Mesodermal cell (in vitro differentiated cells): ENCODE measurements around the gene WTAP. TPM values are rescaled to one million over a fixed set of nuclear protein-coding genes. Genes with fewer than 3 reads are reported as not detected.

Experiments
- H3K27ac ChIP-seq: 2 replicates; pipeline ENCODE4 v1.7.0; 2013; ENCODE audit warnings: mild to moderate bottlenecking, low read depth, low read length, moderate library complexity; ENCODE audit not compliant: severe bottlenecking
- H3K36me3 ChIP-seq: 2 replicates; pipeline ENCODE4 v1.7.1; 2013; ENCODE audit warnings: mild to moderate bottlenecking, low read length, moderate library complexity; ENCODE audit not compliant: control insufficient read depth, insufficient read depth
- H3K4me1 ChIP-seq: one replicate; pipeline ENCODE4 v1.7.1; 2013; ENCODE audit warnings: mild to moderate bottlenecking, low read length; ENCODE audit not compliant: insufficient read depth, control insufficient read depth, poor library complexity, severe bottlenecking
- H3K4me3 ChIP-seq: 2 replicates; pipeline ENCODE4 v1.7.0; 2013; ENCODE audit warnings: low read length, control low read depth, mild to moderate bottlenecking; ENCODE audit not compliant: insufficient read depth, poor library complexity, severe bottlenecking; ENCODE audit errors: extremely low read depth
- H3K9me3 ChIP-seq: 2 replicates; pipeline ENCODE4 v1.7.1; 2013; ENCODE audit warnings: mild to moderate bottlenecking, low read length, moderate library complexity; ENCODE audit not compliant: control insufficient read depth
- WGBS, 2 experiments: methylation state at CpG; one replicate each; pipeline ENCODE4 v1.1.5; 2013; ENCODE audit warnings: missing lambda C conversion rate in 2 of 2; ENCODE audit not compliant: insufficient coverage in 2 of 2; 5-methylcytosine and 5-hydroxymethylcytosine counted together
- polyA plus RNA-seq, 2 experiments: library from polyadenylated mRNA; stranded (reverse); fragments of 50-300 nt; gene quantifications; one replicate each; pipeline ENCODE4 v1.2.3, GENCODE V29; 2013

WTAP gene
- polyA plus RNA-seq (2013, experiment 1 of 2): 81.1 TPM
- 94.7 TPM for polyA plus RNA-seq (2013, experiment 2 of 2)

GRCh38 chr6:159726918-159727716, at the start of gene WTAP:
Gene WTAP, plus strand, starts transcription at chr6:159727506. Its CDS starts 8,760 bp downstream, at chr6:159736266.
- peak within 1 kb of the TSS; percentile 84 for H3K4me3 ChIP-seq
- H3K4me1 ChIP-seq: no peaks in the 10 kb centered on the region
- peaks cover 51% of the 10 kb centered on the region for H3K36me3 ChIP-seq
- peak within 1 kb of the TSS; percentile 97 for H3K27ac ChIP-seq
- H3K9me3 ChIP-seq: peaks cover 6% of the 10 kb centered on the region
- 0 to 1% methylated on average over 42 to 49 of the region's 93 CpGs for WGBS, 2 experiments

- Histone ChIP-seq H3K9me3 (no peaks in the 10 kb centered on the region), H3K27ac (no peak overlapping the region), H3K4me1 (peaks cover 3% of the 10 kb centered on the region), H3K4me3 (no peak overlapping the region), H3K36me3 (peaks cover 20% of the 10 kb centered on the region)
- 97 to 100% methylated on average over 4 of the region's 5 CpGs for WGBS, 2 experiments
These were observed 49.7 kb upstream of the WTAP start for GRCh38 chr6:159677506-159678165.

- peaks cover 29% of the 10 kb centered on the region for H3K36me3 ChIP-seq
- no peak overlapping the region for H3K27ac ChIP-seq
- WGBS, 2 experiments: 84 to 100% methylated on average over 2 of the region's 3 CpGs
These were observed 48.7 kb upstream of the WTAP start for GRCh38 chr6:159678574-159678973.

GRCh38 chr6:159679091-159680077, 47.9 kb upstream of the WTAP start:
- Histone ChIP-seq H3K36me3 (peaks cover 37% of the 10 kb centered on the region), H3K27ac (no peak overlapping the region)

More at GRCh38 chr6:159678574-159678973, 48.7 kb upstream of the WTAP start:
- Histone ChIP-seq H3K4me3 (no peak overlapping the region), H3K9me3 (no peaks in the 10 kb centered on the region), H3K4me1 (peaks cover 3% of the 10 kb centered on the region)

GRCh38 chr6:159680104-159680503, 47.2 kb upstream of the WTAP start:
- Histone ChIP-seq H3K27ac (no peak overlapping the region), H3K36me3 (peaks cover 41% of the 10 kb centered on the region), H3K9me3 (no peaks in the 10 kb centered on the region), H3K4me3 (no peak overlapping the region), H3K4me1 (peaks cover 3% of the 10 kb centered on the region)
- 92 to 100% methylated on average over 2 to 3 of the region's 3 CpGs for WGBS, 2 experiments

More at GRCh38 chr6:159679091-159680077, 47.9 kb upstream of the WTAP start:
- 84 to 90% methylated on average over 3 of the region's 5 CpGs for WGBS, 2 experiments
- Histone ChIP-seq H3K4me3 (no peak overlapping the region), H3K9me3 (no peaks in the 10 kb centered on the region), H3K4me1 (peaks cover 3% of the 10 kb centered on the region)

- H3K4me3 ChIP-seq: no peak overlapping the region
- H3K4me1 ChIP-seq: peaks cover 3% of the 10 kb centered on the region
- WGBS, 2 experiments: 91 to 92% methylated on average over 6 to 9 of the region's 10 CpGs
- H3K9me3 ChIP-seq: no peaks in the 10 kb centered on the region
- H3K36me3 ChIP-seq: peaks cover 49% of the 10 kb centered on the region
- H3K27ac ChIP-seq: no peak overlapping the region
These were observed 46.0 kb upstream of the WTAP start for GRCh38 chr6:159681191-159681880.

- Histone ChIP-seq H3K4me1 (peaks cover 3% of the 10 kb centered on the region), H3K27ac (no peak overlapping the region), H3K4me3 (no peak overlapping the region), H3K9me3 (no peaks in the 10 kb centered on the region), H3K36me3 (peaks cover 53% of the 10 kb centered on the region)
- WGBS, 2 experiments: 89 to 100% methylated on average over 2 of the region's 3 CpGs
These were observed 45.0 kb upstream of the WTAP start for GRCh38 chr6:159682295-159682694.

GRCh38 chr6:159682810-159683209, 44.5 kb upstream of the WTAP start:
- H3K4me1 ChIP-seq: peaks cover 3% of the 10 kb centered on the region
- H3K36me3 ChIP-seq: peaks cover 53% of the 10 kb centered on the region
- no peak overlapping the region for H3K4me3 ChIP-seq
- no CpG with 5 or more reads among the region's 1 CpG for WGBS, 2 experiments
- no peak overlapping the region for H3K27ac ChIP-seq
- H3K9me3 ChIP-seq: no peaks in the 10 kb centered on the region

- Histone ChIP-seq H3K9me3 (no peaks in the 10 kb centered on the region), H3K4me3 (no peak overlapping the region), H3K27ac (no peak overlapping the region), H3K36me3 (peaks cover 55% of the 10 kb centered on the region), H3K4me1 (peaks cover 3% of the 10 kb centered on the region)
- WGBS, 2 experiments: 80 to 100% methylated on average over 1 of the region's 1 CpG
These were observed 43.3 kb upstream of the WTAP start for GRCh38 chr6:159684013-159684304.

- 58 to 92% methylated on average over 2 to 3 of the region's 5 CpGs for WGBS, 2 experiments
- Histone ChIP-seq H3K36me3 (peaks cover 62% of the 10 kb centered on the region), H3K4me3 (no peak overlapping the region), H3K27ac (no peak overlapping the region), H3K9me3 (no peaks in the 10 kb centered on the region), H3K4me1 (no peaks in the 10 kb centered on the region)
These were observed 41.3 kb upstream of the WTAP start for GRCh38 chr6:159686040-159686439.
